ENCODE results near the gene PRKCA. TPM values are rescaled to one million over a fixed set of nuclear protein-coding genes. Genes with fewer than 3 reads are reported as not detected.
"Not testable (repeated sequence)": the region's sequence is repeated elsewhere in the genome, so short reads cannot be mapped to it uniquely, and the experiment has no call there.

PRKCA gene
- total RNA-seq, 2 donors from 2014 or later, result 84.9 to 93.9 TPM

DNA sequence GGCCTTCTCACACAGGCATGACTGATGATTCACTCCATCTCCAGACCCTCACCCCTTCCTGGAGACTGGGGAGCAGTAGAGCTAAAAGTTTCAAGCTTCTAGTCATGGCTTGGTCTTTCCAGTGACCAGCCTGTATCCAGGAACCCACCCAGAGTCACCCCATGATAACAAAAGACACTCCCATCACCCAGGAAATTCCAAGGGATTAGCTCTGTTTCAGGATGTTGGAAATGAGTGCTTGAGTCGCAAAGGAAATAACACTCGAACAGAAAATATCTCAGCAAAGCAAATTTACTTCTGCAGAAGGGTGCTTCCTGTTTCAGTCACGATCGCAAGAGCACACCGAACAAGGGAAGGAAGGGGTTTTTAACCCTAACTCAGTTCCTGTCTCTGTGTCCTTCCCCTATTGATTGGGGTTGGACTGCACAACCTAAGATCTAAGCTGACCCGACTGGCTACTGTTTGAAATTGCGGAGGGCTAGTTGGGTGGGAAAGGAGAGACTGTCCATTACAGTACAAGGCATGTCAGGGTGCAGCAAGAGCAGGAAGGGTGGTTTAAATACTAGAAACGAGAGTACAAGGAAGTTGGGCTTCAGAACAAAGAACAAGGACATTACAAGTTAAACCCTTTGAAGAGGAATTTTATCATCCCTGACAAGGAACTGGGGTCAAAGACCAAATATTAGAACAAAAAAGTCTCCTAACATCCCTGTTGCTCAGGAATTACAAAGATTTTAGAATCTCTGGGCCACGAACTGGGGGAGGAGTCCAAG lies 308.1 kb downstream of the PRKCA start:
- DNase-seq (no peak), ATAC-seq (no peak)
- no peak overlapping the region for H3K4me3 Mint-ChIP-seq
- H3K27ac Mint-ChIP-seq, result no peak overlapping the region
- no peaks in the 10 kb centered on the region for H3K27me3 Mint-ChIP-seq
- H3K4me1 Mint-ChIP-seq, result peaks cover 15% of the 10 kb centered on the region
- H3K9me3 ChIP-seq (ENCODE audit: control insufficient read depth, low read length, poor library complexity, severe bottlenecking), result no peaks in the 10 kb centered on the region
- no peaks in the 10 kb centered on the region for H3K36me3 Mint-ChIP-seq (ENCODE audit: low read depth)

DNA sequence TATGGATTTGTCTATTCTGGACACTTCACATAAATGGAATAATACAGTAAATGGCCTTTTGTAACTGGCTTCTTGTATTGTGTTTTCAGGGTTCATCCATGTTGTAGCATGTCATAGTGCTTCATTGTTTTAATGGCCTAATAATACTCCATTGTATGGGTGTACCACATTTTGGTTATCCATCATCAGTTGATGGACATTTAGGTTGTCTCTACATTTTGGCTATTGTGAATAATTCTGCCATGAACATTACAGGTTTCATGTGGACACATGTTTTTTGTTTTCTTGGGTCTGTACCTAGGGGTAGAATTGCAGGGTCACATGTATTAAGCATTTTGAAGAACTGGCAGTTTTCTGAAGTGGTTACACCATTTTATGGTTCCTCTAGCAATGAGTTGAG lies 309.0 kb downstream of the PRKCA start:
- H3K36me3 Mint-ChIP-seq (ENCODE audit: low read depth), result peaks cover under 1% of the 10 kb centered on the region

DNA sequence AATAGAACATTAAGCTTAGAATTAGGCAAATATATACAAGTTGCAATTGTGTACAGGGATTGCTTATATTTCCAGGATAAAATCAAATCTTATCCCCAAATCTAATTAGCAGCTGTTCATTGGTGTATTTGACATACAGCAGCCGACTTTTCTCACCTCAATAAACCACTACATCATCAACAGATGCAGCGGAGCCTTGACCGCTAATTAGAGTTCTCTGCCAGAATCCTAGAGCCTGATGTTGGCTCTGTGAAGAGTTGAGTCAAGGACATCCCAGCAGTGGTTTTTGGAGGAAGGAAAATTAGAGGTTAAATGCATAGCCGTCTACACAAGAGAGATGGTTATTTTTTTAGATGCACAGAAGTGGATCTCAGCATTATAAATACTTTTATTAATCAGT lies 310.6 kb downstream of the PRKCA start:
- no peak overlapping the region for H3K4me3 Mint-ChIP-seq
- no peaks in the 10 kb centered on the region for H3K27me3 Mint-ChIP-seq
- H3K36me3 Mint-ChIP-seq (ENCODE audit: low read depth), result peaks cover 3% of the 10 kb centered on the region
- no peak overlapping the region for H3K27ac Mint-ChIP-seq
- DNase-seq, result no peak
- peaks cover 19% of the 10 kb centered on the region for H3K4me1 Mint-ChIP-seq
- no peaks in the 10 kb centered on the region for H3K9me3 ChIP-seq (ENCODE audit: control insufficient read depth, low read length, poor library complexity, severe bottlenecking)
- ATAC-seq, result no peak

More for the DNA sequence above, 309.0 kb downstream of the PRKCA start:
- Mint-ChIP-seq H3K27me3 (no peaks in the 10 kb centered on the region), H3K4me1 (peaks cover 17% of the 10 kb centered on the region), H3K27ac (no peak overlapping the region), H3K4me3 (no peak overlapping the region)
- H3K9me3 ChIP-seq (ENCODE audit: control insufficient read depth, low read length, poor library complexity, severe bottlenecking), result no peaks in the 10 kb centered on the region
- ATAC-seq (no peak), DNase-seq (no peak)

DNA sequence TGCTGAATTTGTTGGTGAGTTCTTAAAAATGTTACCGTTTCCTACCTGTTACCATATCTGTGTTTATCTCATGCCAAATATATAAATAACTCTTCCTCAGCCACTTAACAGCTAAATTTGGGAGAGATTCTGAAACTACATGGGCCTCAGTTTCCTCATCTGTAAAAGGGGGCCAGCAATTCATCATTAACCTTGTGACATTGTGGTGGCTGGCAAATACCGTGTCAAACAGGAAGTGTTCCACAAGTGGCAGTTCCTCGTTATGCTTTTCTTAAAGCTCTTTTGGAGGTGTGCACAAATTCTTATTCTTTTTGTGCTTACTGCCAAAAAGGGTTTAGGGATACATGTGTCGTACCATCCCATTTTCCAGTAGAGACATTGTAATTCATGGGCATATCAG lies 312.1 kb downstream of the PRKCA start:
- no peak for ATAC-seq

DNA sequence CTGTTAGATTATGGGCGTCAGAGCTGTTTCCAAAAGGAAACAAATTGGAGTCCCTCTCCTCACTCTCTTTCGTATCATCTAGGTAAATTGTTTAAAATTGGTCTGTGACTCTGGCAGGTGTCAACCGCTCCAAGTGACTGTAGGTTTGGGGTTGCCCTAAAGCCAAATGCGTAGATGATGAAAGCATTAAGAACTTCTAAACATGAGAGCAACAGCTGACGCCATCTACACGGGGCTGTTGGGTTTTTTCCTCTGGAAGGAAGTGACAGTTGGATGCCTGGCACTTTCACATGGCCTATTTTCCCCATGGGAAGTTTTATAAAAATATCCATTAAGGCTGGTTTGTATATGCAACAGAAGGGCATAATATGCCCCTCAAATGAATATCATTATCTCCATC lies 316.8 kb downstream of the PRKCA start:
- H3K36me3 Mint-ChIP-seq (ENCODE audit: low read depth), result peaks cover 3% of the 10 kb centered on the region
- no peak overlapping the region for H3K27ac Mint-ChIP-seq
- no peaks in the 10 kb centered on the region for H3K27me3 Mint-ChIP-seq
- H3K4me3 Mint-ChIP-seq, result no peak overlapping the region
- H3K9me3 ChIP-seq (ENCODE audit: control insufficient read depth, low read length, poor library complexity, severe bottlenecking), result no peaks in the 10 kb centered on the region
- DNase-seq, result no peak
- ATAC-seq, result no peak
- H3K4me1 Mint-ChIP-seq, result peaks cover 22% of the 10 kb centered on the region

More for the DNA sequence above, 312.1 kb downstream of the PRKCA start:
- peaks cover 3% of the 10 kb centered on the region for H3K36me3 Mint-ChIP-seq (ENCODE audit: low read depth)
- peaks cover 19% of the 10 kb centered on the region for H3K4me1 Mint-ChIP-seq
- H3K4me3 Mint-ChIP-seq, result no peak overlapping the region
- no peaks in the 10 kb centered on the region for H3K9me3 ChIP-seq (ENCODE audit: control insufficient read depth, low read length, poor library complexity, severe bottlenecking)
- no peaks in the 10 kb centered on the region for H3K27me3 Mint-ChIP-seq
- no peak for DNase-seq
- H3K27ac Mint-ChIP-seq, result no peak overlapping the region

DNA sequence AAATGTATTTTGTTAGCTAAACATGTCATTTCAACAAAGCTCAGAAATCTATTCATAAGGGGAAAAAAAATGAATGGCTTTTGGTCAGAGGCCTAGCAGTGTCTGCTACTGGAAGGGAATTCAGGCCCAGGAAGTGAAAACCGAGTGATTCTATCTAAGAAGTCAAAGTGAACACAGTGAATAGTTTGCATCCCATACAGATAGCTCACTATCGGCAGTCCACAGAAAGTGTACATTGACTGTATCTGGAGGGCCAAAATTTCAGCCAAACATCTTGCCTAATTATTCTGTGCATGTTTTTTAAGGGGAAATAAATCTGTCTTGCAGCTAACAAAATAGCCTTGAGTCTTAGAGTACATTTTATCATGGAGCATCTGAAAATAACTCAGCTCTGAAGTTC lies 318.1 kb downstream of the PRKCA start:
- H3K27me3 Mint-ChIP-seq, result no peaks in the 10 kb centered on the region
- DNase-seq, result no peak

DNA sequence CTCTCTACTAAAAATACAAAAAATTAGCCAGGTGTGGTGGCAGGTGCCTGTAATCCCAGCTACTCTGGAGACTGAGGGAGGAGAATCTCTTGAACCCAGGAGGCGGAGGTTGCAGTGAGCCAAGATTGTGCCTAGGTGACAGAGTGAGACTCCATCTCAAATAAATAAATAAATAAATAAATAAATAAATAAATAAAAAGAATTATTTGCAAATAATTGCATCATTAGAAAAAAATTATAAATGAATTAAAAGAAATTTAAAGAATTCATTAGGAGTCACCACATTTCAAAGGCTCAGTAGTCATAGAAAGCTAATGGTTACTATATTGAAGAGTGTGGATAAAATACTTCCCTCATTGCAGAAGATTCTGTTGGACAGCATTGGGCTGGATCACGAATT lies 322.2 kb downstream of the PRKCA start:
- not testable (repeated sequence) for H3K27me3 Mint-ChIP-seq; H3K4me3 Mint-ChIP-seq; H3K9me3 ChIP-seq (ENCODE audit: control insufficient read depth, low read length, poor library complexity, severe bottlenecking); H3K36me3 Mint-ChIP-seq (ENCODE audit: low read depth); DNase-seq; ATAC-seq; H3K27ac Mint-ChIP-seq
- H3K4me1 Mint-ChIP-seq, result peaks cover 17% of the 10 kb centered on the region

More for the DNA sequence above, 318.1 kb downstream of the PRKCA start:
- H3K27ac Mint-ChIP-seq, result no peak overlapping the region
- no peak for ATAC-seq
- no peaks in the 10 kb centered on the region for H3K9me3 ChIP-seq (ENCODE audit: control insufficient read depth, low read length, poor library complexity, severe bottlenecking)
- peaks cover 3% of the 10 kb centered on the region for H3K36me3 Mint-ChIP-seq (ENCODE audit: low read depth)
- no peak overlapping the region for H3K4me3 Mint-ChIP-seq
- H3K4me1 Mint-ChIP-seq, result peaks cover 14% of the 10 kb centered on the region

DNA sequence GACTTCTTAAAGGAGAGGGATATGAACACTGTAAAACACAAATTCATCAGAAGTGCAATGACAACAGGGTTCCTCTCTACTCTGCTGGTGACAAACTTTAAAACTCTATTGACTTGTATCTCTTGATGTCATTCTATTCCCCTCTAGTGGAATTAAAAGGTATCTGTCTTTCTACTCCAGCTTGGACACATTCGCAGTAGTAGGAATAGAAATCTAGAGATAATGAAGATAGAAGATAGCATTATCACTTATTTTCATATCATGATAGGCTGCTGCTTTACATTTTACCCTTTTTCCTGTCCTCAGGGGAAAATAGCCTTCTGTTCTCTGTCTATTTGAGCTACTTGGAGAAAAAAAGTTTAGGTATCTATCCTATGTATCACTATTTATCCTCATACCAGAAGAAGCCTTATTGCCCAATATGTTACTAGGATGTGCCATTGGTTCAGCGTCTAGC lies 322.9 kb downstream of the PRKCA start:
- Mint-ChIP-seq H3K27ac (no peak overlapping the region), H3K27me3 (no peaks in the 10 kb centered on the region), H3K36me3 (ENCODE audit: low read depth) (no peaks in the 10 kb centered on the region), H3K4me3 (no peak overlapping the region), H3K4me1 (peaks cover 14% of the 10 kb centered on the region)
- DNase-seq (no peak), ATAC-seq (no peak)
- H3K9me3 ChIP-seq (ENCODE audit: control insufficient read depth, low read length, poor library complexity, severe bottlenecking), result no peaks in the 10 kb centered on the region

DNA sequence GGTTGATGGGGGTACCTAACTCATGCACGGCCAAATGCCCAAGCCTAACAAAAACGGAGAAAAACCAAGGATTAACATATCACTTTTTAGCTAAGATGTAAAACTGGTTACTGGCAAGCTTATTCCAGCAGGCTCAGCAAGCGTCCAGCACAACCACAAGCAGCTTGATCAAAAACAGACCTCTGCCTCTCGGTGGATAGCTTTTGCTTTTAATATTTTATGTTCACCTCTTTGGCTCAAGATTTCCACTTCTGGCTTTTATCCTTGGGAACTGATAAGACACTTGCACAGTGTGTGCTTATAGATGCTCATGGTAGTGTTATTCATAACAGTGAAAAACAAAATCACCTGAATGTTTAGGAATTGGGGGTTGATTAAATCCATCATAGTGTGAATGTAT lies 325.6 kb downstream of the PRKCA start:
- Mint-ChIP-seq H3K36me3 (ENCODE audit: low read depth) (no peaks in the 10 kb centered on the region), H3K4me3 (no peak overlapping the region), H3K4me1 (peaks cover 12% of the 10 kb centered on the region), H3K27ac (no peak overlapping the region), H3K27me3 (no peaks in the 10 kb centered on the region)
- H3K9me3 ChIP-seq (ENCODE audit: control insufficient read depth, low read length, poor library complexity, severe bottlenecking), result no peaks in the 10 kb centered on the region
- ATAC-seq, result no peak
- DNase-seq, result no peak

DNA sequence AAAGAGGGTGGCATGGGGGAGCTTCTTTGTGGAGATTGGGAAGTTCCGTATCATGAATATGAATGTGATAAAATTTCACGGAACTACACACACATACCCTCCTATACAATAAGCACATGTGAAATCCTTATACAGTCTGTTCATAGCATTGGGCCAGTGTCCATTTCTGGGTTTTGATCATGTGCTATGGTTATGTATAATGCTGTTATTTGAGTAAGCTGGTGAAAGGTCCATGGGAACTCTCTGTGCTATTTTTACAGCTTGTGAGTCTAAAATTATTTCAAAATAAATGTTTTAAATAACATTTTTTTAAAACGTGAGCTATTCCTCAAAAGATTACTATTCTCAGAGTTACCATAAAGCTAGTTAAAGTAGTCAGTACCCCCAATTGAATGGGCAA lies 327.3 kb downstream of the PRKCA start:
- ATAC-seq (no peak), DNase-seq (no peak)
- H3K27me3 Mint-ChIP-seq, result no peaks in the 10 kb centered on the region
- H3K36me3 Mint-ChIP-seq (ENCODE audit: low read depth), result no peaks in the 10 kb centered on the region
- no peak overlapping the region for H3K4me3 Mint-ChIP-seq
- H3K9me3 ChIP-seq (ENCODE audit: control insufficient read depth, low read length, poor library complexity, severe bottlenecking), result no peaks in the 10 kb centered on the region
- H3K27ac Mint-ChIP-seq, result no peak overlapping the region
- peaks cover 21% of the 10 kb centered on the region for H3K4me1 Mint-ChIP-seq

DNA sequence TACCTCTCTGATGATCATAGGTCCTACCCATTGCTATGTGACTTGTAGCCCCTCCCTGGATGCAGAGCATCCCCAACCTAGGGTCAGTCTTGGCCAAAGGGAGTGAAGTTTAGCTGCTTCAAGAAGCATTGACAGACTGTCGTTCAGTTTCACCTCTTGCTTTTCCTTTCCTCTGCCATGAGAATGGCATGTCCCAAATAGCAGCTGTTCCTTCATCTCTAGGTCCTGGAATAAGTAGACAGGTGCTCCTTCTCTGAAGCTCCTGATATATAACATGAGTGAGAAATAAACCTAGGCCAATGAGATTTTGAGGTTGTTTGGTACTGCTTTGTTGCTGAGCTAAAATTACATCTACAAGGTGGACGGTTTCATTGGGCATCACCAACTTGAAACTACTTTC lies 328.0 kb downstream of the PRKCA start:
- no peaks in the 10 kb centered on the region for H3K27me3 Mint-ChIP-seq
- H3K9me3 ChIP-seq (ENCODE audit: control insufficient read depth, low read length, poor library complexity, severe bottlenecking), result no peaks in the 10 kb centered on the region
- peaks cover 23% of the 10 kb centered on the region for H3K4me1 Mint-ChIP-seq
- no peaks in the 10 kb centered on the region for H3K36me3 Mint-ChIP-seq (ENCODE audit: low read depth)
- ATAC-seq (no peak), DNase-seq (no peak)
- H3K27ac Mint-ChIP-seq, result no peak overlapping the region
- H3K4me3 Mint-ChIP-seq, result no peak overlapping the region

DNA sequence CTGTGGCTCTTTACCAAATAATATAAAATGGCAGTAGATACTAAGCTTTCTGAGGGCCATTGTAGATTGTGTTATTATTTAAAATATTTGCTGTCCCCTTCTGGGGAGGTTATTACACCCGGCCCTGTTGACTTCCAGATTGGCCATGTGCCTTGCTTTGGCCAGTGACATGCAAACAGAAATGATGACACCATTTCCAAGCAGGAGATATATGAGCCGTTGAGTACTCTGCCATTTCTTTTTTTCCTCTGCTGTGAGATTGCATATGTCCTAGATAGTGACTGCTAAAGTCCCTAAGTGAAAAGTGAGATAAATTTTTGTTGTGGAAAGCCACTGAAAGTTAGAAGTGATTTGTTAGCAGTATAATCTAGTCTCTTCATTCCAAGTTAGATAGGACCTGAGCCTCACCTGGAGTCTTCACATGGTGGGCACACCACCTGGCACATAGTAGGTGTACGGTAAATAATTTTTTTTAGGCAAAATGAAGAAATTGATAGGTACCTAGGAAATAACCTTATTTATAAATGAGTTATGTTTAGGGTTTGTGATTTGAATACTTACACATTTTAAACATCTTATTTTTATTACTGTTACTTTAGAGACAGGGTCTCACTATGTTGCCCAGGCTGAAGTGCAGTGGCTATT lies 328.5 kb downstream of the PRKCA start:
- H3K4me3 Mint-ChIP-seq, result no peak overlapping the region
- peak overlapping the region; percentile 16 for H3K27ac Mint-ChIP-seq
- H3K9me3 ChIP-seq (ENCODE audit: control insufficient read depth, low read length, poor library complexity, severe bottlenecking), result no peaks in the 10 kb centered on the region
- peaks cover 27% of the 10 kb centered on the region for H3K4me1 Mint-ChIP-seq
- H3K36me3 Mint-ChIP-seq (ENCODE audit: low read depth), result no peaks in the 10 kb centered on the region
- no peak for DNase-seq
- H3K27me3 Mint-ChIP-seq, result no peaks in the 10 kb centered on the region
- no peak for ATAC-seq

DNA sequence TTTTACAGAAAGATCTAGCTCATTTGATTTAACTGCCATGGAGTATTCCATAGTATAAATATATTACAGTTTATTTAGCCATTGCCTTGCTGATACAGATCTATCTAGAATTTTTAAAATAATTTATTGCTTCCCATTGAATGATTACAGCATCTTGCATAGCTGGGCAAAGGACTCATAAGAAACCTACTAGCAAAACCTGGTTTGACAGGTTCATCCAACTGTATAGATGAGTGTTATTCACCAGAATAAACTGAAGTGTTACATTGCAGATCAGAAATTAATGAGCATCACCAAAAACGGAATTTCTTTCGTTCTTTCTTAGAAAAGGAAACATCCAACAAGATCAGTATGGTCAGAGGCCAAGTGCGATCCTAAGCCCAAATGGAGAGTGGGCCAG lies 330.3 kb downstream of the PRKCA start:
- H3K27me3 Mint-ChIP-seq, result no peaks in the 10 kb centered on the region
- peaks cover 22% of the 10 kb centered on the region for H3K4me1 Mint-ChIP-seq
- H3K27ac Mint-ChIP-seq, result peak overlapping the region; percentile 21
- no peak overlapping the region for H3K4me3 Mint-ChIP-seq
- DNase-seq, result no peak
- no peaks in the 10 kb centered on the region for H3K9me3 ChIP-seq (ENCODE audit: control insufficient read depth, low read length, poor library complexity, severe bottlenecking)
- H3K36me3 Mint-ChIP-seq (ENCODE audit: low read depth), result no peaks in the 10 kb centered on the region
- no peak for ATAC-seq

Measured in T-helper 17 cell (primary cell).